ENCODE results near the gene NVL.
A peak's percentile ranks its signal among the peaks of the same experiment; 100 is the strongest.
"Not testable (repeated sequence)": the region's sequence is repeated elsewhere in the genome, so short reads cannot be mapped to it uniquely, and the experiment has no call there.

Gene NVL

DNA sequence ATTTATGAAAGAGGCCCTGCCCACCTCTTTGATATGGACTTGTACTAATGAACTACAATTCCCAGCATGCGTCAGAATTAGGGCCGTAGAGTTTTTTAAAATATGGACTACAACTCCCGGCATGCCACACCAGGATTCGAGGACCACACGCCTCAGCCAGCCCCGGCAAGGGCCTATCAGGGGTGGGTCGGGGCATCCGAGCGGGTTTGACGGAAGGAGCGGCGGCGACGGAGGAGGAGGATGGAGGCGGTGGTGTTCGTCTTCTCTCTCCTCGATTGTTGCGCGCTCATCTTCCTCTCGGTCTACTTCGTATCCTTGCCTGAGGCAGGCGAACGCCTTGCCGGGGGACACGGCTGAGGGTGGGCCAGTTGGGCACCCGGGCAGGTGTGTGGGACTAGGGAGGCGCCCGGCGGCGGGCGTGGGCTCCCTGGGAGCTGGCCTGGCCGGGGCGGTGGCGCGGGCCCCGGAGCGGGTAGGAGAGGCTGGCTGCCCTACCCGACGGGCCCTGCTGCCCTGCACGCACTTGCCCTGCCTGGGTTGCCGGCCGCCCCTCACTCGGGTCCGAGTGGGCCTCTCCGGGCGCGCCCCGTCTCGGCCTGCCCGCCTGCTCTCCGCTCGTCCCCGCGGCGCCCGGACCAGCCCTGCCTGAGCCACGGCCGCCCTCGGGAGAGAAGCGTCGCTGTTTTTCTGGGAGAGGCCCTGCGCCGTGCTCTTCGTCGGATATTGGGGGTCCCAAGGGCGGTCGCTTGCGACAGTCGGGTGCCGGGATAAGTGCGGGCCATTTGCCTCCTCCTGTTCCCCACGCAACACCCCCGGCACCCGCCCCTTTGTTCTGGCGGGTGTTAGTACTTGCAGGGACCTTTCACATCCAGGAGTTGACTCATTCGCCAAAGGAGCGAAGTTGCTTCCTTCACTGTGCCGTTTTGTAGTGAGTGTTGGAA, 27.0 kb upstream of the NVL start, which contains the start of gene CNIH4:
CNIH4 (plus strand) TSS at position 195 of the 941 bp plus-strand sequence; CDS start at position 241, 46 bp downstream.
- Histone ChIP-seq H3K36me3 (ENCODE audit: insufficient read depth, low read length) (no peaks in the 10 kb centered on the region), H3K4me3 (ENCODE audit: low read depth, low read length, poor library complexity, severe bottlenecking) (peak within 1 kb of the TSS; percentile 77), H3K9ac (ENCODE audit: low read length) (peak within 1 kb of the TSS; percentile 73), H3F3A (ENCODE audit: insufficient read depth, low read length) (no peaks in the 10 kb centered on the region), H2AFZ (ENCODE audit: low read length) (no peak within 1 kb of the TSS), H3K4me2 (ENCODE audit: low read length) (peak within 1 kb of the TSS; percentile 92), H4K20me1 (ENCODE audit: insufficient read depth, low read length) (no peaks in the 10 kb centered on the region), H3K4me1 (ENCODE audit: insufficient read depth, low read length, severe bottlenecking) (peaks cover 11% of the 10 kb centered on the region), H3K9me2 (ENCODE audit: low read depth, low read length) (no peaks in the 10 kb centered on the region), H3K9me3 (ENCODE audit: low read length) (no peaks in the 10 kb centered on the region), H3K27ac (ENCODE audit: low read depth, low read length, poor library complexity, severe bottlenecking) (no peak within 1 kb of the TSS), H3K27me3 (ENCODE audit: insufficient read depth, low read length) (no peaks in the 10 kb centered on the region), H3K79me2 (ENCODE audit: insufficient read depth, low read length) (0 out of 2 replicates have a peak, but pooled peaks cover 7% of the 10 kb centered on the region)
- TF ChIP-seq EZH2 (IDR thresholded peaks at IDR 0.05; ENCODE audit: borderline replicate concordance, low read length) = no peak
- TF ChIP-seq, protein P1, sequence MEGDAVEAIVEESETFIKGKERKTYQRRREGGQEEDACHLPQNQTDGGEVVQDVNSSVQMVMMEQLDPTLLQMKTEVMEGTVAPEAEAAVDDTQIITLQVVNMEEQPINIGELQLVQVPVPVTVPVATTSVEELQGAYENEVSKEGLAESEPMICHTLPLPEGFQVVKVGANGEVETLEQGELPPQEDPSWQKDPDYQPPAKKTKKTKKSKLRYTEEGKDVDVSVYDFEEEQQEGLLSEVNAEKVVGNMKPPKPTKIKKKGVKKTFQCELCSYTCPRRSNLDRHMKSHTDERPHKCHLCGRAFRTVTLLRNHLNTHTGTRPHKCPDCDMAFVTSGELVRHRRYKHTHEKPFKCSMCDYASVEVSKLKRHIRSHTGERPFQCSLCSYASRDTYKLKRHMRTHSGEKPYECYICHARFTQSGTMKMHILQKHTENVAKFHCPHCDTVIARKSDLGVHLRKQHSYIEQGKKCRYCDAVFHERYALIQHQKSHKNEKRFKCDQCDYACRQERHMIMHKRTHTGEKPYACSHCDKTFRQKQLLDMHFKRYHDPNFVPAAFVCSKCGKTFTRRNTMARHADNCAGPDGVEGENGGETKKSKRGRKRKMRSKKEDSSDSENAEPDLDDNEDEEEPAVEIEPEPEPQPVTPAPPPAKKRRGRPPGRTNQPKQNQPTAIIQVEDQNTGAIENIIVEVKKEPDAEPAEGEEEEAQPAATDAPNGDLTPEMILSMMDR (IDR thresholded peaks at IDR 0.05; ENCODE audit: low read length) = no peak

DNA sequence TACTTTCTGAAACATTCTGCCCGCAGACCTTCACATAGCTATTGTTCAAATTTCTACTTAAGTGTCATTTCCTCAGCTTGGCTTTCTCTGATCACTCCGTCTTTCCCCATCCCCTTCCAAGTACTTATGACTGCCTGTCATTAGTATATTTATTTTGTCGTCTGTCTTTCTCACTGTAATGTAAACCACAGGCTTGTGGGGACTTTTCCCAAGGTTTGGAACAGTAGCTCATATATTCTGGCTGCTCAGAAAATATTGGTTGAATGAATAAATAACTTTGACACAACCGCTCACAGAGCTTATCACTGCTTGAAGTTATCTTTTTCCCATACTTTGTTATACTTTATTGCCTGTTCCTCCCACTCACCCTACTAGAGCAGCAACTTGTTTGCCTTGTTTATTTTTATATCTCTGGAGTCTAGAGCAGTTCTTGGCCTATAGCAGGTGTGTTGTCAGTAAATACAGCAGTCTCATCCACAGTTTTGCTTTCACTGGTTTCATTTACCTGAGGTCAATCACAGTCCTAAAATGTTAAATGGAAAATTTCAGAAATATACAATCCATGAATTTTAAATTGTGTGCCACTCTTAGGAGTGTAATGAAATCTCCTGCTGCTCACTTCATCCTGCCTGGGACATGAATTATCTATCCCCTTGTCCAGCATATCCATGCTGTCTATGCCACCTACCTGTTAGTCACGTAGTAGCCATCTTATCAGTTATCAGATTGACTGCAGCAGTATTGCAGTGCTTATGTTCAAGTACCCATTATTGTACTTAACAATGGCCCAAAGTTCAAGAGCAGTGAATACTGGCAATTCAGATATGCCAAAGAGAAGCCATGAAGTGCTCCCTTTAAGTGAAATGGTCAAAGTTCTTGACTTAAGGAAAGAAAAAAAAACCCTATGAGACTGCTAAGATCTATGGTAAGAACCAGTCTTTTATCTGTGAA, 24.3 kb upstream of the NVL start:
- H3K4me3 ChIP-seq (ENCODE audit: low read depth, low read length, poor library complexity, severe bottlenecking) = no peak overlapping the region
- TF ChIP-seq EZH2 (IDR thresholded peaks at IDR 0.05; ENCODE audit: borderline replicate concordance, low read length) = no peak
- TF ChIP-seq, protein P1 (IDR thresholded peaks at IDR 0.05; ENCODE audit: low read length) = no peak

DNA sequence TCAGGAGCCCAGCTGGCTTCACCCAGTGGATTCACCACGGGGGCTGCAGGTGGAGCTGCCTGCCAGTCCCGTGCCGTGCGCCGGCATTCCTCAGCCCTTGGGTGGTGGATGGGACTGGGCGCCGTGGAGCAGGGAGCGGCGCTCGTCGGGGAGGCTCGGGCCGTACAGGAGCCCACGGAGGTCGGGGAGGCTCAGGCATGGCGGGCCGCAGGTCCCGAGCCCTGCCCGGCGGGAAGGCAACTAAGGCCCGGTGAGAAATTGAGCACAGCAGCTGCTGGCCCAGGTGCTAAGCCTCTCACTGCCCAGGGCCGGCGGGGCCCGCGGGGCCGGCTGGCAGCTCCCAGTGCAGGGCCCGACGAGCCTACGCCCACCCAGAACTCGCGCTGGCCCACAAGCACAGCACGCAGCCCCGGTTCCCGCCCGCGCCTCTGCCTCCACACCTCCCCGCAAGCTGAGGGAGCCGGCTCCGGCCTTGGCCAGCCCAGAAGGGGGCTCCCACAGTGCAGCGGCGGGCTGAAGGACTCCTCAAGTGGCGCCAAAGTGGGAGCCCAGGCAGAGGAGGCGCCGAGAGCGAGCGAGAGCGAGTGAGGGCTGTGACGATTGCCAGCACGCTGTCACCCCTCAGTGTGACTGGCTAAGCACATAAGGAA, 22.6 kb upstream of the NVL start:
- not testable (repeated sequence) for H3K4me2 ChIP-seq (ENCODE audit: low read length); H3K9me3 ChIP-seq (ENCODE audit: low read length); H3K36me3 ChIP-seq (ENCODE audit: insufficient read depth, low read length); H2AFZ ChIP-seq (ENCODE audit: low read length); H4K20me1 ChIP-seq (ENCODE audit: insufficient read depth, low read length); H3K9me2 ChIP-seq (ENCODE audit: low read depth, low read length); H3F3A ChIP-seq (ENCODE audit: insufficient read depth, low read length); H3K79me2 ChIP-seq (ENCODE audit: insufficient read depth, low read length); H3K4me1 ChIP-seq (ENCODE audit: insufficient read depth, low read length, severe bottlenecking); H3K27me3 ChIP-seq (ENCODE audit: insufficient read depth, low read length); H3K4me3 ChIP-seq (ENCODE audit: low read depth, low read length, poor library complexity, severe bottlenecking); H3K9ac ChIP-seq (ENCODE audit: low read length); H3K27ac ChIP-seq (ENCODE audit: low read depth, low read length, poor library complexity, severe bottlenecking)

More for the DNA sequence above, 24.3 kb upstream of the NVL start:
- Histone ChIP-seq H3K9me2 (ENCODE audit: low read depth, low read length) (no peaks in the 10 kb centered on the region), H2AFZ (ENCODE audit: low read length) (no peak overlapping the region), H3K27ac (ENCODE audit: low read depth, low read length, poor library complexity, severe bottlenecking) (no peak overlapping the region), H3K4me1 (ENCODE audit: insufficient read depth, low read length, severe bottlenecking) (peaks cover 11% of the 10 kb centered on the region), H3K4me2 (ENCODE audit: low read length) (no peak overlapping the region), H3K27me3 (ENCODE audit: insufficient read depth, low read length) (no peaks in the 10 kb centered on the region), H3K9ac (ENCODE audit: low read length) (no peak overlapping the region), H4K20me1 (ENCODE audit: insufficient read depth, low read length) (no peaks in the 10 kb centered on the region), H3K36me3 (ENCODE audit: insufficient read depth, low read length) (no peaks in the 10 kb centered on the region), H3K9me3 (ENCODE audit: low read length) (no peaks in the 10 kb centered on the region), H3F3A (ENCODE audit: insufficient read depth, low read length) (no peaks in the 10 kb centered on the region), H3K79me2 (ENCODE audit: insufficient read depth, low read length) (0 out of 2 replicates have a peak, but pooled peaks cover 7% of the 10 kb centered on the region)

DNA sequence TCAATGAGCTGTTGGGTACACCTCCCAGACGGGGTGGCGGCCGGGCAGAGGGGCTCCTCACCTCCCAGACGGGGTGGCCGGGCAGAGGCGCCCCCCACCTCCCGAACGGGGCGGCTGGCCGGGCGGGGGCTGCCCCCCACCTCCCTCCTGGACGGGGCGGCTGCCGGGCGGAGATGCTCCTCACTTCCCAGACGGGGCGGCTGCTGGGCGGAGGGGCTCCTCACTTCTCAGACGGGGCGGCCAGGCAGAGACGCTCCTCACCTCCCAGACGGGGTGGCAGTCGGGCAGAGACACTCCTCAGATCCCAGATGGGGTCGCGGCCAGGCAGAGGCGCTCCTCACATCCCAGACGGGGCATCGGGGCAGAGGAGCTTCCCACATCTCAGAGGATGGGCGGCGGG, 19.7 kb upstream of the NVL start:
- not testable (repeated sequence) for H3K4me3 ChIP-seq (ENCODE audit: low read depth, low read length, poor library complexity, severe bottlenecking); H3K27ac ChIP-seq (ENCODE audit: low read depth, low read length, poor library complexity, severe bottlenecking); H3K4me2 ChIP-seq (ENCODE audit: low read length); H3K4me1 ChIP-seq (ENCODE audit: insufficient read depth, low read length, severe bottlenecking); H3K9me3 ChIP-seq (ENCODE audit: low read length); H3K9me2 ChIP-seq (ENCODE audit: low read depth, low read length); H4K20me1 ChIP-seq (ENCODE audit: insufficient read depth, low read length); H3K79me2 ChIP-seq (ENCODE audit: insufficient read depth, low read length); H3K9ac ChIP-seq (ENCODE audit: low read length); H2AFZ ChIP-seq (ENCODE audit: low read length); H3K27me3 ChIP-seq (ENCODE audit: insufficient read depth, low read length); H3F3A ChIP-seq (ENCODE audit: insufficient read depth, low read length); H3K36me3 ChIP-seq (ENCODE audit: insufficient read depth, low read length)

Data from OCI-LY1 (cell line).